ENCODE measurements around the gene RARRES1. TPM values are rescaled to one million over a fixed set of nuclear protein-coding genes. Genes with fewer than 3 reads are reported as not detected.

RARRES1 gene
- total RNA-seq, 1 experiment from 2014 or later, result not detected

DNA sequence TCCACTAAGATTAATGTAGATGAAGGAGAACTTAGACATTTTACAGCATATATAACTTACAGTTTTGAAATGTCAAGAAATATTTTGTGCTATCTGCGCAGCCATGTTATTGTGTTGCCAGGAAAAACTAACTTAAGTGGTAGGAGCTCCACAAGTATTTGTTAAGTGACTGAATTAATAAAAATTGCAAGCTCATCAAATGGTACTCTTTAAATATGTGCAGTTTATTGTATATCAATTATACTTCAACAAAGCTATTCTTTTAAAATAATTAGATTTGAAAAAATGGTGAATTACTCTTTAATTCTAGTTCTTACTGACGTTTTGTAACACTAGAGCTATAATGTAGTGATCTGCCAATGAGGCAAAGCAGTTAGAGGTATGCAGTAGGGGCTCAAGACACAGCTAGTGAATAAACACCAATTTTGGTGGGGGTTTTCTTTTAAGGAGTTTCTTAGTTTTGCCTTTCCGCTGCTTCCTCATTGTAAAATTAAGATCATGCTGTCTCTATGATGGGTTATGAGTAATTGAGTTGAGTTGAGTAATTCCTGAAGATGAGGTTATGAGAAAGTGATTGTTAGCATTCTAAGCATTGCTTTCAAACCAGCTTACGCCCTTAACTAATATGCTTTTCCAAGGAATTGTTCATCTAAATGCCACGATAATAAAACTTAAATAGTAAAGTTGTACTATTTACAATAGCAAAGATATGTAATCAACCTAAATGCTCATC is 48.9 kb downstream of the RARRES1 start:
- H3K36me3 ChIP-seq (ENCODE audit: insufficient read depth, low read length, poor library complexity, severe bottlenecking), result peaks cover 6% of the 10 kb centered on the region
- no peaks in the 10 kb centered on the region for H3K27me3 ChIP-seq (replicated peaks; ENCODE audit: insufficient read depth, low read depth, low read length, poor library complexity)
- no TSS peak for BruUV-seq (replicated peaks)
- DNase-seq (ENCODE audit: low spot score), result no peak
- ChIA-PET CTCF (no interaction called here), POLR2A (ENCODE audit: low non-redundant PET) (no interaction called here)
- no peak overlapping the region for H3K4me3 ChIP-seq (ENCODE audit: low read depth, low read length, poor library complexity, severe bottlenecking)
- no peaks in the 10 kb centered on the region for H3K9me3 ChIP-seq (ENCODE audit: low read depth, low read length, poor library complexity, severe bottlenecking)
- H3K4me1 ChIP-seq (ENCODE audit: insufficient read depth, low read length, poor library complexity, severe bottlenecking), result no peaks in the 10 kb centered on the region
- intact Hi-C loops (cut with micrococcal nuclease; ENCODE audit: unreplicated experiment), result no loop called here
- TF ChIP-seq, protein P1, sequence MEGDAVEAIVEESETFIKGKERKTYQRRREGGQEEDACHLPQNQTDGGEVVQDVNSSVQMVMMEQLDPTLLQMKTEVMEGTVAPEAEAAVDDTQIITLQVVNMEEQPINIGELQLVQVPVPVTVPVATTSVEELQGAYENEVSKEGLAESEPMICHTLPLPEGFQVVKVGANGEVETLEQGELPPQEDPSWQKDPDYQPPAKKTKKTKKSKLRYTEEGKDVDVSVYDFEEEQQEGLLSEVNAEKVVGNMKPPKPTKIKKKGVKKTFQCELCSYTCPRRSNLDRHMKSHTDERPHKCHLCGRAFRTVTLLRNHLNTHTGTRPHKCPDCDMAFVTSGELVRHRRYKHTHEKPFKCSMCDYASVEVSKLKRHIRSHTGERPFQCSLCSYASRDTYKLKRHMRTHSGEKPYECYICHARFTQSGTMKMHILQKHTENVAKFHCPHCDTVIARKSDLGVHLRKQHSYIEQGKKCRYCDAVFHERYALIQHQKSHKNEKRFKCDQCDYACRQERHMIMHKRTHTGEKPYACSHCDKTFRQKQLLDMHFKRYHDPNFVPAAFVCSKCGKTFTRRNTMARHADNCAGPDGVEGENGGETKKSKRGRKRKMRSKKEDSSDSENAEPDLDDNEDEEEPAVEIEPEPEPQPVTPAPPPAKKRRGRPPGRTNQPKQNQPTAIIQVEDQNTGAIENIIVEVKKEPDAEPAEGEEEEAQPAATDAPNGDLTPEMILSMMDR (conservative IDR thresholded peaks at IDR 0.05; ENCODE audit: low read depth, low read length), result no peak
- no peak for TF ChIP-seq EZH2 (IDR thresholded peaks at IDR 0.05; ENCODE audit: borderline replicate concordance, low read depth, low read length, poor library complexity, severe bottlenecking)
- H3K27ac ChIP-seq (ENCODE audit: low read depth, low read length, poor library complexity, severe bottlenecking), result no peak overlapping the region

DNA sequence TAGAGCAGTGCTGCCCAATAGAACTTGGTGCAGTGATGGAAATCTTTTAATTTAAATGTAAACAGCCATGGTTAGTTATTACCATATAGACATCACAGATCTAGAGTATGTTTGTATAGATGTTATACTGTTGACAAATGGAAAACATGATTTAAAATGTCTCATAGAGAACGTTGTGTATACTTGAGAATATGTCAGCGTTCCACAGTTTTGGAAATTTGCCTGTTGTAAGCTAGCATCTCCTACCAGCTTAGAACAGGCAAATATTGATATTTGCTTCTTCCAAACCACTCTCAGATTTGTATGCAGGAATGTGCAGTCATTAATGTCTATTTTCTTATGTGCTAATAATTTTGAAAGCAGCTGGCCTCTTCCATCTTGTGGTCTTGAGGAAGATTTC is 51.4 kb downstream of the RARRES1 start:
- no TSS peak for BruUV-seq (replicated peaks)
- H3K27me3 ChIP-seq (replicated peaks; ENCODE audit: insufficient read depth, low read depth, low read length, poor library complexity), result no peaks in the 10 kb centered on the region
- ChIA-PET POLR2A (ENCODE audit: low non-redundant PET) (no interaction called here), CTCF (no interaction called here)
- no peak overlapping the region for H3K4me3 ChIP-seq (ENCODE audit: low read depth, low read length, poor library complexity, severe bottlenecking)
- no peak overlapping the region for H3K27ac ChIP-seq (ENCODE audit: low read depth, low read length, poor library complexity, severe bottlenecking)
- H3K36me3 ChIP-seq (ENCODE audit: insufficient read depth, low read length, poor library complexity, severe bottlenecking), result peaks cover 6% of the 10 kb centered on the region
- intact Hi-C loops (cut with micrococcal nuclease; ENCODE audit: unreplicated experiment), result no loop called here
- no peaks in the 10 kb centered on the region for H3K9me3 ChIP-seq (ENCODE audit: low read depth, low read length, poor library complexity, severe bottlenecking)
- H3K4me1 ChIP-seq (ENCODE audit: insufficient read depth, low read length, poor library complexity, severe bottlenecking), result no peaks in the 10 kb centered on the region
- TF ChIP-seq, protein P1 (conservative IDR thresholded peaks at IDR 0.05; ENCODE audit: low read depth, low read length), result no peak
- no peak for TF ChIP-seq EZH2 (IDR thresholded peaks at IDR 0.05; ENCODE audit: borderline replicate concordance, low read depth, low read length, poor library complexity, severe bottlenecking)
- no peak for DNase-seq (ENCODE audit: low spot score)

DNA sequence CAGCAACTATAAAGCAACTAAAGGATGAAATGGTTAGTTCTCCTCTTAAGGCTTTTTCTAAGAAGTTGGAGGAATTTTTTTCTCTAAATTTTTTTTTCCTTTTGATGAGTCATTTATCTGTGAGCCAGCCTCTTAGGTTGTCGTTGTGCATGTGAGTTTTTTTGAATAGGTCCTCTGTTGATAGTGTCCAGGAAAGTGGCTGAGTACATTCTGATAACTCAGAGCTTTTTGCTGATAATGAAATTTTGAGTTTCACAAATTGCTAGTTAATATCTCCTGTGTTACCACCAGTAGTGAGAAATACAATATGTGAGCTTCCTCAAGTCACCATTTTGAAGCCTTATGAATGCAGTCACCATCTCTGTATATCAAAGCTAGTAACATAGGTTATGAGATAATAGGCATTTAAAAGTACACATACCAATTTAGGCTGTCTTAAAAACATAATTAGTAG is 52.7 kb downstream of the RARRES1 start:
- intact Hi-C loops (cut with micrococcal nuclease; ENCODE audit: unreplicated experiment), result no loop called here
- POLR2A ChIA-PET (ENCODE audit: low non-redundant PET), result no interaction called here
- TF ChIP-seq, protein P1 (conservative IDR thresholded peaks at IDR 0.05; ENCODE audit: low read depth, low read length), result no peak
- TF ChIP-seq EZH2 (IDR thresholded peaks at IDR 0.05; ENCODE audit: borderline replicate concordance, low read depth, low read length, poor library complexity, severe bottlenecking), result no peak

More for the DNA sequence above, 52.7 kb downstream of the RARRES1 start:
- Histone ChIP-seq H3K27me3 (replicated peaks; ENCODE audit: insufficient read depth, low read depth, low read length, poor library complexity) (no peaks in the 10 kb centered on the region), H3K36me3 (ENCODE audit: insufficient read depth, low read length, poor library complexity, severe bottlenecking) (peaks cover 6% of the 10 kb centered on the region), H3K4me3 (ENCODE audit: low read depth, low read length, poor library complexity, severe bottlenecking) (no peak overlapping the region), H3K4me1 (ENCODE audit: insufficient read depth, low read length, poor library complexity, severe bottlenecking) (no peaks in the 10 kb centered on the region), H3K27ac (ENCODE audit: low read depth, low read length, poor library complexity, severe bottlenecking) (no peak overlapping the region), H3K9me3 (ENCODE audit: low read depth, low read length, poor library complexity, severe bottlenecking) (no peaks in the 10 kb centered on the region)
- no TSS peak for BruUV-seq (replicated peaks)
- DNase-seq (ENCODE audit: low spot score), result no peak
- CTCF ChIA-PET, result interaction anchor here (0.6 kb wide), 1 partner anchor 1062 kb away, joined by 3 read pairs; no protein-coding TSS in a partner anchor
